NK-92 (cell line): Measurements from ENCODE around the gene PSMF1.

ENCODE experiments used
- DNase-seq: peaks from one replicate; lab custom pipeline; 2025; ENCODE audit not compliant: unreplicated experiment; lab: John Stamatoyannopoulos, UW

Gene PSMF1, protein sequence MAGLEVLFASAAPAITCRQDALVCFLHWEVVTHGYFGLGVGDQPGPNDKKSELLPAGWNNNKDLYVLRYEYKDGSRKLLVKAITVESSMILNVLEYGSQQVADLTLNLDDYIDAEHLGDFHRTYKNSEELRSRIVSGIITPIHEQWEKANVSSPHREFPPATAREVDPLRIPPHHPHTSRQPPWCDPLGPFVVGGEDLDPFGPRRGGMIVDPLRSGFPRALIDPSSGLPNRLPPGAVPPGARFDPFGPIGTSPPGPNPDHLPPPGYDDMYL

DNA sequence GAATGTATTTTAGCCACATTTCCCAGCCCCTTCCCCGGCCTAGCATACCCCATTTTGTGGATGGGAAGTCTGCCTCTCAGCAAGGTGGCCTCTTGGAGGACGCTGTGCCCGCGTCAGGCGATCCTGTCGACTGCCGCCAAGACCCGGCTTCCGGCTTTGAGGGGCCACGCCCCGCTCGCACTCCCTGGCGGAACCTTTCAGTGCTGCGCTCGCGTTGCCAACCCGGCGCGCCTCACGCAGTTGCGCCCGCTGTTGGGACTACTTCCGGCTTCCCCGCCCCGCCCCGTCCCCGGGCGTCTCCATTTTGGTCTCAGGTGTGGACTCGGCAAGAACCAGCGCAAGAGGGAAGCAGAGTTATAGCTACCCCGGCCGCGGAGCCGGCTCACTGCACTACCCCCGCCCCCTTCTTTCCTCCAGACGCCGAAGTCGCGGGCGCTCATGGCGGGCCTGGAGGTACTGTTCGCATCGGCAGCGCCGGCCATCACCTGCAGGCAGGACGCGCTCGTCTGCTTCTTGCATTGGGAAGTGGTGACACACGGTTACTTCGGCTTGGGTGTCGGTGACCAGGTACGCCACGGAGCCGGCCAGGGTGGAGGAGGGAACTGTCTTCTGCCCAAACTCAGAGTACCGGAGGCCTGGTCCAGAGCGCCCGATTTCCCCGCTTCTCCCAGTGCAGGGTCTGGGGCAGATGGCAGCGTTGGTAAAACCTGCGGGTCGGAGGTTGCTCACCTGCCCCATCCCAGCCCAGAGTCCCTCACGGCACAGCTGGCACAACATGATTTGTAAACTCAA lies at the start of gene PSMF1:
PSMF1 (plus strand) TSS at position 267 of the 792 bp plus-strand sequence; CDS start at position 439, 172 bp downstream.
- DNase-seq = peak; percentile 50

DNA sequence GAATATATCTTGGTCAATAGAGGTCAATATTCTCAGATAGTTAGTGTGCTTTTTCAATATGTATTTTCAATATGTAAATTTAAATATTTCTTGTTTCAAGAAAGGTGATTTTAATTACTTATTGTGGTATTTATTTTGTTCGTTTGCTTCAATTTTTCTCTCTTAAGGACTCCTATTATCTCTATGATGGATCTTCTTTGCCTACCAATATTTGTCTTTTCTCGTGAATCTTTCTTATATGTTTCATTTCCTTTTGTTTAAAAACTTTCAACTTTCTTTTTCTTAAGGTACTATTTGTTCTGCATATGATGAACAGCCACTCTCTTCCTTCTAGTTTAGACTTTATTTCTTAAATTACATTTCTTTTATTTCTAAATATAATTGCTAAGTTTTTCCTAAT lies 46.1 kb upstream of the PSMF1 start:
- DNase-seq = no peak

DNA sequence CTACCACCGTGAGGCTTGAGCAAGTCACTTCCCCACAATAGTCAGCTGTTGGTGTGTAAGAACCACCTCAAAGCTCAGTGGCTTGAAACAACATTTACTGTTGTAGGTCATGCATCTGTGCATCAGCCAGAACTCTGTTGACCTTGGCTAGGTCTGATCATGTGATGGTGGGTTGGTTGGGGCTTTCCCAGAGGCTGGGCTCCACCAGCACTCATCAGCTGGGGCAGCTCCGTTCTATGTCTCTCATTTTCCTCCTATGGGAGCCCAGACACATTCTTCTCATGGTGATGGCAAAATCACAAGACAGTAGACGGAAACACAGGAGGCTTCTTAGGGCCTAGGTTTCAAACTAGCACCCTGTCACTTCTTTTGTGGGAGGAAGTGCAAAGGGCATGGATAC lies 42.8 kb upstream of the PSMF1 start:
- no peak for DNase-seq

DNA sequence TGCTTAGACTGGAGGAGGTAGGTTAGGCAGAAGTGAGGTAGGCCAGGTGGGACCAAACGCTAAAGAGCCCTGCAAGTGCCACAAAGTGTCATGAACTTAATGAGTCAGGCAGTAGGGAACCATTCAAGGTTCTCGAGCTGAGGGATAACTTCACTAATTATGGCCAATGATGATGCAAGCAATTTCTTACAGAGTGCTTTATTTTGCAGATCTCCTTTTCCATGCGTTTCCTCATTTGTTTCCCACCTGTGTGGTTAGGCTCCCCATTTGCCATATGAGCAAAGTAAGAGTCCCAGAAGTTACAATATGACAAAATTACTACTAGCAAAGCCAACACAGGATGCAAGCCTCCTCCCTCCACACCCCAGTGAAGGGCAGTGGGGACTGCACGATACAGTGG lies 36.5 kb upstream of the PSMF1 start:
- no peak for DNase-seq

DNA sequence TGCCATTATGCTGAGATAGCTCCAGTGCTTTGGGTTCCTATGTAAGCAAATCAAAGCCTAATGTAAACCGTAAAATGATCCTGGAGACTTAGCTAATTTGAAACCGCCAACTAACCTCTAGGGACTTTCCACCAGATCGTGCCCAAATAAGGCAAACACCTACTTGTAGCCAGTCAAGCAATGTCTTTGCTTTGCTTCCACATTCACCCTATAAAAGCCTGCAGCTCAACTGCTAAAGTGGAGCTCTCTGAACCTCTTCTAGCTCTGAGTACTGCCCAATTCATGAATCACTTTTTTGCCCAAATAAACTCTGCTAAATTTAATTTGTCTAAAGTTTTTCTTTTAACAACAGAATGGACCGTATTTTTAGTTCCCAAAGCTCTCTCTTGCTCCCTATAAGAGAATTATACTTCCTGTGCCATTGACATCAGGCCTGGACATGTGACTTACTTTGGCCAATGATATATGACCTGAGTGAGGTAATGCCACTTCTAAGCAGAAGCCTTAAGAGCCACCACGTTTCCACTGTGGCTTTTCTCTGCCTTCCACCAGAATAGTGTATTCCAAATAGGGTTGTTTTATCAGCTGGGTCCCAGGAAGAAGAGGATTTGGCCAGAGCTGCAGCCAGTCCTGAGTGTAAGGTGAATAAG lies 34.8 kb upstream of the PSMF1 start:
- DNase-seq = no peak

DNA sequence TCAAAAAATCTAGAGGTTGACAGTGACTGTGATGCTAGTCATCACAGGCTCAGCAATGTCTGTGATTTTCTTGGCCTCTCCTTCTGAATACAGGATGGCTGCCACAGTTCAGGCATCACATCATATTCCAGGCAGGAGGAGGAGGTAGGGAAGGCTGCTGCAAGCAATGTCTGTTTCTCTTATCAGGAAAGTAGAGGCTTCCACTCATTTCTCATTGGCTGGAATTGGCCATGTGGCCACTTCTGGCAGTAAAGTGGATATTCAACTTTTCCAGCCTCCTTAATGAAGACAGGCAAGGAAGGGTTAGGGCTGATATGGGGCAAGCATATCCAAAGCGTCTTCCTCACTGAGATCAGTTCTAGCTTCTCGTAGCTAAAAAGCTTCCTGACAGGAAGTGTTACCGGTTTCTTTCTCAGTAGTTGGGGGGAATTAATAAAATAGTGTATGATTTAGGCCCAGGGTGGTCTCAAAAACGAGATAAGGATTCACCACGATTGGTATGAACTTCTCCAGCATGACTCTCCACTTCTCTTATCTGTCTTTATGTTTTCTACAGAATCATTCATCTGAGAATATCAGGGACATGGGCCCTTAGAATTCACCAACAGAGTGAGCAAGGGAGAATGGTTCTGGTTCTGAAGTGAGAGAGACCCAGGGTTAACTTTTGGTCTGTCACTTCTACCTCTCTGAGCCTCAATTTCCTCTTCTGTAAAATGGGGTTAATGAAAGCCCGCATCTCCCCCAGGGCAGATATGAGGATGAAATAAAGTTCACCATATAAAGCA lies 32.7 kb upstream of the PSMF1 start:
- DNase-seq = no peak

DNA sequence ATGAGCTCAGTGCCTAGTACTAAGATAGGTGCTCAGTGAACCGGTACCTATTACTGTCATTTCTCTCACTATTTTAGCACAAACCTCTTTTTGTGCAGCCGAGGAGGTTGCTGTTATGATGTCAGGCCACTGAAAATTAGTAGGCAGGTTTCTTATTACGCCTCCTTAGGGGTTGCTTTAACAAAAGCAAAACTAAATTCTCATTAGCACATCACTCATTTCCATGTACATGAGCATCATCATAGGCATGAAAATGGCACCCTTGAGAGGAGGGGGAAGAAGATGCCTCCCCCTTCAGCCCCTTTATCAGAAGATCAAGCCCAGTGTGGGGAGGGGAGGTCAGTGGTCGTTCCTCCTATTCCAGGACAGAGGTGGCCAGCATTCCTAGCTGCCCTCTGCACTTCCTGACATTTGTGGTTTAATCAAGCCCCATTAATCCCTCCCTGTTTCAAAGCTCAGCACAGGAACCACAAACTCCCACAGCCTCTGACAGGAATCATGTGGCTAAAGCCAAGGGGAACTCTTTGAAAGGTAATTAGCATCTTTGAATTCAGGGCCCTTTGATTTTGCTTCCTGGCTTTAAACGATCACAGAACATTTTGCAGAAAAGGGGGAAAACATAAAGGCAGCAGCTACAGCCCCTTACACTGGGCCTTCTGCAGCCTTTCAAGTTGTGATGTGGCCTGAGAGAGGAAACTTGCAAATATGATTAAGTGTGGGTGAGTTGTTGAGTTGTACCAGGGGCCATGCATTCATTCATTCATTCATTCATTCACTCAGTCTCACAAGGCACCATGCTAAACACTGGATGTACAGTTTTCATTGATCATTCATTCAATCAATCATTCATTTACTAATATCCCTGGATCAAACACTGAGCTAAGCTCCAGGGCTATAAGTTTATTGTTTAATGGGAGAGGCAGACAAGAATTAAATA lies 31.9 kb upstream of the PSMF1 start:
- DNase-seq = no peak

DNA sequence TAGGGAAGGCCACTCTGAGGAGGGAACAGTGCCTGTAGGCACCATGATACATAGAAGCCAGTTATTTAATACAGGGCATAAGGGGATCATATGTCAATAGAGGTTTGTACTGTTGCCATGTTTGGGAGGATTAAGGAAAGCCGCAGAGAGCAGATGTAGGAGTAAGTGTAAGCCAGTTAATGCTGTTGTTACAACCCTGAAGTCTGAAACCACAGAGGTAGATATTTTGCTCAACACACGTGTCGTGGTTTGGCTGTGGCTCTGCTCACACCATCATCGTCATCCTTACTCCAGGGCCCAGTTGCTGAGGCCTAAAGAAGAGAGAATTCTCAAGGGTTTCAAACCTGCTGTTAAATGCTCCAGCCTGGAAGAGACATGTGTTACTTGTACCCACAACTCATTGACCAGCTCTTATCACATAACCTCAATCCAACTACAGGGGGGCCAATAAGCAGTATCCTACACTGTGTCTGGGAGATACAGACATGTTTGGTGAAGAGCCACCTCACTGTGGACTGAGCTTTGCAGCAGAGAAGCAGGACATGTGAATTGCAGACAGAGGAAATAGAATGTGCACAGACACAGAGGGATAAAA lies 31.0 kb upstream of the PSMF1 start:
- no peak for DNase-seq

DNA sequence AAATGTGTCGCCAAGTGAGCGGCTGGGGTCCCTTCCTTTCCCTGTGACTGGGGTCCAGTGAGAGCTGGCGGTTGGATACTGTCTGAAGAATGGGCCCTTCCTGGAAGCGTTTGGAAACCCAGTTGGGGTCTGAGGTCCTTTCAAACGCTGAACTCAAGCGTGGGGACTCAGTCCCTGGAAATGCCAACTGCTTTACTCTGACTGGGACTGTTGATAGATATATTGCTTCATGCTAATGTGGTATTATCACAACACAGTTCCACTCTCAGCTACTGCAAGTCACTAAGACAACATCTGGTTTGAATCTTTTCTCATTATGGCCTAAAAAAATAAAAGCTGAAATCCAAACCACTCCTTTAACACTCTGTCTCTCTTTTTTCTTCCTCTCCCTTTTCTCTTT lies 23.7 kb upstream of the PSMF1 start:
- no peak for DNase-seq

DNA sequence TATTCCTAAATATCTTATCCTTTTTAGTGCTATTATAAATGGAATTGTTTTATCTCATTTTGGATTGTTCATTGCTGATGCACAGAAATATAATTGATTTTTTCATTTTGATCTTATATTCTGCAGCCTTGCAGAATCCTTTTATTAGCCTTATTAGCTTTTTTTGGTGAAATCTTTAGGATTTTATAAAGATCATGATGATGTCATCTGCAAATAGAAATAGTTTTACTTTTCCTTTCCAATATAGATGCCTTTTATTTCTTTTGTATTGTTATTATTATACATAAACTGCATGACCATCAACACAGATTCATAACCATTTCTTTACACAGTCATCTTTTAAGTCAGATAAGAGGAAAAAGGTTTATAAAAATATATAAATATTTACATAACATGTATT lies 16.9 kb upstream of the PSMF1 start:
- DNase-seq = no peak

DNA sequence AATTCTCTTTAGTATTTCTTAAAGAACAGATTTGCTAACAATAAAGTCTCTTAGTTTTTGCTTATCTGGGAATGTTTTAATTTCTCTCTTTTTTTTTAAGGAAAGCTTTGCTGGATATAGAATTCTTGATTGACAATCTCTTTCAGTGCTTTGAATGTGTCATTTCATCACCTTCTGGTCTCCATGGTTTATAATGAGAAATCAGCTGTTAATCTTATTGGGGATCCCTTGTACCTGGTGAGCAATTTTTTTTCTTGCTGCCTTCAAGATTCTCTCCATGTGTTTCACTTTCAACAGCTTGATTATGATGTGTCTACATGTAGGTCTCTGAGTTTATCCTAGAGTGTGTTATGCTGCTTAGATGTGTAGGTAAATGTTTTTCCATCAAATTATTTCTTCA lies 16.4 kb upstream of the PSMF1 start:
- DNase-seq = no peak

DNA sequence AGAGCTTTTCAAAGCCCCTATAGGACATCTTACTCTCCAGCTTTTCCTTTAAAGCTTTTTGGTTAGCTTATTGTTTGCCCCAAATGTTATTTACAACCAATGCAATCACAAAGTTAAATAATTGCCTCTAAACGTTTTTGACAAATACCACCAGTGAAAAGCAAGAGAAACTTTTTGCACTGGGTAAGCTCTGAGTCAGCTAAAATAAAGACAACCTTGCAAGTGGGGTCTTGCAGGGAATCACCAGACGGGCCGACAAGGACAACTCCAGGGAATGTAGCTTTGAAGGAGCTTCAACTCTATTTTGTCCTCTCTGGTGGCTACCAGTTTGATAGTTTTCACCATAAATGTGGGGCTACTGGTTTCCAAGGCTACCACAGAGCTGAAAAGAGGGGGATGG lies 14.7 kb upstream of the PSMF1 start:
- no peak for DNase-seq

DNA sequence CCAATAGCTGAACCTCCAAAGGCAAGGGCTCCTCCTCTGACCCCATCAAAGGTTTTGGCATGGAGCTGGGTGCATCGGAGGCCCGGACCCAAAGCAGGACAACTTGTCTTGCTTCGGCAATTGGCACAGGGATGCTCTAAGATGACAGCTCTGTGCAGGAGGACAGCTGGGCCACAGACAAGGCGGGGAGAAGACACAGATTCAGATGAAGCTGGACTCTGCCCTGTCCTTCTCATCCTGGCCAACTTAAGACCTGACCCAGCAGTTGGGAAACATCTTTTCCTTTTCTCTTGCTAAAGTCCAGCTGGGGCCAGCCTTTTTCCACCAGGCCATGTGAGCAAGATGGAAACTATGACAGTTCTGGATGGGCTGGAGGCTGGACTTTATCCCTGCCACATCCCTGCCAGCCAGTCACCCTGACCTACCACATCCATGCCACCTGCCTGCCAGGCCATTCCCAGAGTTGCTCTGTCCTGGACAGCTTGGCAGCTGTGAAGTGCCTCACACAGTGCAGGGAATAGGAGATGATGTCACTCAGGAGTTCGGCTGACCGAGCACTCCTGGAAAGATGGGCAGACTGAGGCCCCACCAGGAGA lies 12.7 kb upstream of the PSMF1 start:
- no peak for DNase-seq

DNA sequence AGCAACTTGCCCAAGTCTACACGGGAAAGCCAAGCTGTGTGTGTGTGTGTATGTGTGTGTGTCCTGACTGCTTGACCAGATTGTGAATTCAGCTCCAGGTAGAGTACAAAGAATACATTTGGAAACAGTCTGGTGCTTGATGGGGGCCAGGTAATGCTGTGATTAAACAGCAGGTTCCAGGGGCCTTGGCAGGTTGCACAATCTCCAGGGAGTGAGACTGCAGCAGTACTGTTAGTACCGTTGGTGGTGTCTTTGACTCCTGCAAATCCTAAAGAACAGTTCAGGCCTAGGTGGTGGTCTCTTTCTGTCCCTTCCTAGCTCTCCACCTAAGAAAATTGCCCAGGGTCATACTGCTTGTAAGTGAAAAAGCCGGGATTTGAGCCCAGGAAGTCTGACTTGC lies 11.2 kb upstream of the PSMF1 start:
- no peak for DNase-seq

DNA sequence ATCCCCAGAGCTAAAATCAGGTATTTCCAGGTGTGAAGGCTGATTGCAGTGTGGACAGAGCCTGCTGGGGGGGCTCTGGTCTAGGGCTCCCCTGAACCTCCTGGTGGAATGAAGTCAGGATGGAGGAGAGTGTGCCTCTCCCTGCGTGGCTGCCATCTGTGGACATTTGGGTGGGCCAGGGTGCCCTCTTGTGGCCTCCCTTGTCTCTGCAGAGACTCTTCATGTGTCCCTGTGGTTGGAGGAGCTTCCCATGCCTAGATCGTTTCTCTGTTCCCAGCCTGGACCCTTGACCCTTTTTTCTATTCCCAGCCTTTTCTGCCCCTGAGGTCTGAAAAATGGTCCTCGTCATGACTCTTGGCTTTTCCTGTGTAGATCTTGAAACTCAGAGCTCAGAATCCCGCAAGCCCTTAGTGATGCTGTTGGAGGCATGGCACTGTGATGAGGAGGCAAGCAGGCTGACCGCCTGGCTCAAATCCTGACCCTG lies 9.9 kb upstream of the PSMF1 start:
- DNase-seq = no peak

DNA sequence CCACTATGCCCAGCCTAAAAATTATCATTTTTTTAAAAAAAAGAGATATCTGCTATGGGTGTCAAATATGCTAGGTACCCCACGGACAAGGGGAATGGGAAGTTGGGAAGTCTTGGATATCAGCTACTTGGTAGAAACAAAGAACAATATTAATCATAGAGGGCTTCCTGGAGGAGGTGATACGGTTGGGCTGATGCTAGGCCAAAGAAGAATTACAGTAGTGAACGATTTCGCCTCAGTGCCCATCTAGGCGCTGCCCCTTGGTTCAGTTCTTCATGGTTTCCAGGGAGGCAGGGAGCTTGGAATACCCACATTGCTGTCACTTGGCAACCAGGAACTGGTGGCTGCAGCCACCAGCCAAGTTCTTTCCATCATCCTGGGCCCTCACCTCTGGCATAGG lies 5.5 kb upstream of the PSMF1 start:
- no peak for DNase-seq

DNA sequence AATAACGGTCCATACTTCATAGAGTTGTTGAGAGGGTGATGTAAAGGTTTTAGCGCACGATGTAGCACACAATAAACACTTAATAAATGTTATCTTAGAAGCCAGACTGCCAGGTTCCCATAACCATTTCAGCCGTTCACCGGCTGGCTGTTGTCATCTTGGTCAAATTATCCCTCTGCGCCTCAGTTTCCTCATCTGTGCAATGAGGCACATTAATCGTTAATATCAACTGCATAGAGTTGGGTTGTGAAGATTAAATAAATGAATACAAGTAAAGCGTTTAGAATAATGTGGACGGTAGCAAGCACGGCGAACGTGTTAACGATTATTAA lies 432 bp upstream of the PSMF1 start:
- DNase-seq = no peak

DNA sequence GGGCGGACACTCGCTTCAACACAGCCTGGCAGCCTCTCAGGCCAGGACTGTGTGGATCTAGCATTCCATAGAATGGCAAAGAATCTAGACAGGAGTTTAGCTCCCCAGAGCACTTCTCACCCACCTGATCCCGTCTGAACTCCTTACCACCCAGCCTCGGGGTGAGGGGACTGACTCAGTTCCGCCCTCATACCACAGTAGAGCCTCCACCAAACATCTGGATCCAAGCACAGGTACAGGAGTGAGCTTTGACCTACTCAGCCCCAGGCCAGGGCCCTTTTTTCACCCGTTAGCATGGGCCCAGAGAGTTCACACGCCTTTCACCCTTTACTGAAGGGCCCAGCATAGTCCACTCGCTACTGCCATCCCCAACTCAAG lies 715 bp downstream of the PSMF1 start:
- DNase-seq = no peak

DNA sequence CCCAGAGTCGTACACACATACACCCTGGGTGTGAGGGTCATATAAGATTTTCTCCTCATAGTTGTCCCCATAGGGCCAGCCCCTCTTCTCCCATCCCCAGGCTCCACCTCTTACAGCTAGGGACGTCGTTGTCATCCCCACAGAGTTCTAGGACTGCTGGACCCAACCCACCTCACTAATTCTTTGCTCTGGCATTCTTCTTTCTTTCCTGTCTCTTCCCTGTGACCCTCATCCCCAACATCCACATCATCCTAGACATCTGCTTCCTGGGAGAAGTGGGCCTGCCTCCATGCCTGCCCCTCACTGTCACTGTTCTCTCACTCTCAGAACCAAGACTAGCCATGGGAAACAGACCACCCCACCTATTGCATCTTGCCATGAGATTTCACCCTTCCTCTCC lies 1.1 kb downstream of the PSMF1 start:
- DNase-seq = no peak

DNA sequence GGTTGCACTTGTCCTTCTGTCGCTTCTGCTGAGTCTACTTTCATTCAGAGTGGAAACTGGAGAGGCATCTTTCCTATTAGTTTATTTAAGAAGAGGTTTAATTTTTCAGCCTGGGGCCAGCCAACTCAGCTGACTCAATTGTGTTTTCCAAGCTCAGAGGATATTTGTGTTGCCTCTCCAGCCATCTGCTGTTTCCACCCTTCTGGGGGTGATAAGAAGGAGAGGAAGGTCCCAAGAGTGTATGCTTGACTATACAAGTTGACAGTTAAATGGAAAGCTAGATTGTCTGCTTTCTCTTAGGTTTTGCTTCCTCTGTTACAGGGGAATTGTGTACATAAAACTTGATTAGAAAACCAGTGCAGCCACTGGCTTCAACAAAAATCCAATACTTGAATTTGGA lies 3.0 kb downstream of the PSMF1 start:
- DNase-seq = no peak
